GM12873 (cell line): ENCODE measurements around the gene SNTG2.

Source experiments
- TF ChIP-seq, protein P1 (sequence below): IDR thresholded peaks from 2 replicates; pipeline ENCODE4 v1.5.1; 2012; ENCODE audit warnings: low read depth, mild to moderate bottlenecking, moderate library complexity, low read length, control low read depth; ENCODE audit not compliant: insufficient read depth; ENCODE audit errors: missing control alignments

The SNTG2 gene

DNA sequence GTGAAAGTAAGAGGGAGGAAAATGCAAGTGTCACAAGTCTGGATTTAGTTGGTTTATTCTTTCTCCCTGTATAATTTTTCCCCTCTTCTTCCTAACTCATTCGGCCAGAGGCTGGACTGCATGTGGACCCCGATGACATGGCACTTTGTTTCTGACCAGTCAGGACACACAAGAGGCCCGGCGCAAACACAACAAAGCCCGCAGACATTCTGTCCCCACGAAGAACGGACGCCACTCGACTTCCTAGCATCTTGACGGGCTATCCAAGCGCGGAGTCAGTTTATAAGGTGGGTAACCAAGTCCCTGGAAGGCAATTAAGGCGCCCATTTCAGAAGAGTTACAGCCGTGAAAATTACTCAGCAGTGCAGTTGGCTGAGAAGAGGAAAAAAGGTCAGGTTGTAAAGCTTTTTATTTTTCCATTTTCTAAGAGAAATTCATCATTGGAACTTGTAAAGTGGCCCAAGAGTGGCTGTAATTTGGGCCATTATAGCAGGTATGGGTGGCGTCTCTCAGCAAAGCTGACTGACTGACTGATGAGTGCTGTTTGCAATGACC is 462.6 kb downstream of the SNTG2 start, which contains the start of gene TPO:
Gene TPO, plus strand, starts transcription at position 308 of the 555 bp plus-strand sequence. CDS start 946 bp downstream, outside the sequence.
- TF ChIP-seq, protein P1, sequence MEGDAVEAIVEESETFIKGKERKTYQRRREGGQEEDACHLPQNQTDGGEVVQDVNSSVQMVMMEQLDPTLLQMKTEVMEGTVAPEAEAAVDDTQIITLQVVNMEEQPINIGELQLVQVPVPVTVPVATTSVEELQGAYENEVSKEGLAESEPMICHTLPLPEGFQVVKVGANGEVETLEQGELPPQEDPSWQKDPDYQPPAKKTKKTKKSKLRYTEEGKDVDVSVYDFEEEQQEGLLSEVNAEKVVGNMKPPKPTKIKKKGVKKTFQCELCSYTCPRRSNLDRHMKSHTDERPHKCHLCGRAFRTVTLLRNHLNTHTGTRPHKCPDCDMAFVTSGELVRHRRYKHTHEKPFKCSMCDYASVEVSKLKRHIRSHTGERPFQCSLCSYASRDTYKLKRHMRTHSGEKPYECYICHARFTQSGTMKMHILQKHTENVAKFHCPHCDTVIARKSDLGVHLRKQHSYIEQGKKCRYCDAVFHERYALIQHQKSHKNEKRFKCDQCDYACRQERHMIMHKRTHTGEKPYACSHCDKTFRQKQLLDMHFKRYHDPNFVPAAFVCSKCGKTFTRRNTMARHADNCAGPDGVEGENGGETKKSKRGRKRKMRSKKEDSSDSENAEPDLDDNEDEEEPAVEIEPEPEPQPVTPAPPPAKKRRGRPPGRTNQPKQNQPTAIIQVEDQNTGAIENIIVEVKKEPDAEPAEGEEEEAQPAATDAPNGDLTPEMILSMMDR: no peak

DNA sequence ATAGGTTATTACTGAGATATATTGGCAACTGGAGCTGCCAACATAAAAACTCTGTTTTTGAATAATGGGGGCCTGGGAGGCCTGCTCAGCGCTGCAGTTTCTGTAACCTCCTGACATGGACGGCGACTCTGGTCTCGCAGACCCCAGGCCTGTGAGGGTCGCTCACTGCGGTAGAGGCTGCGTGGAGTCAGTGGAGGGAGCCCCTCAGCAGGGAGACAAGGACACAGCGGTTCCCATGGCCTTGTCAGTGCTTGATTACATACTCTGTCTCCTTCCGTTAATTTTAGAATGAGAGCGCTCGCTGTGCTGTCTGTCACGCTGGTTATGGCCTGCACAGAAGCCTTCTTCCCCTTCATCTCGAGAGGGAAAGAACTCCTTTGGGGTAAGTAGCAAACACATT is 463.5 kb downstream of the SNTG2 start:
- TF ChIP-seq, protein P1: no peak

DNA sequence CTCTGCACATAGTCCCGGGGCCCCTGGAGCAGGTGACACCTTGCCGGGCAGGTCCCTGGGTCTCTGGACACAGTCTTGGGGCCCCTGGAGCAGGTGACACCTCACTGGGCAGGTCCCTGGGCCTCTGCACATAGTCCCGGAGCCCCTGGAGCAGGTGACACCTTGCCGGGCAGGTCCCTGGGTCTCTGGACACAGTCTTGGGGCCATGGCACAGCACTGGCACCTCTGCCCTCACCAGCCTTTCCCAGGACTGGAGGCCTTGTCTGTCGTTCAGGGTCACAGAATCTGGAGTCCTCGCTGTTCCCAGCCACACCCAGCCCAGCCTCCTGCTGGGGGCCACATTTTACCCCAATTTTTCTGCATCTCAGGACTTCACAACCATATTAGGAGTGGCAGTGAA is 464.9 kb downstream of the SNTG2 start:
- TF ChIP-seq, protein P1: no peak
